ENCODE measurements around the gene COL19A1.
"Not testable (repeated sequence)": the region's sequence is repeated elsewhere in the genome, so short reads cannot be mapped to it uniquely, and the experiment has no call there.

The COL19A1 gene
- total RNA-seq, result 0 to 0.07 reads per million in 2 donors

- peak; percentile 2 for DNase-seq
Observed at GRCh38 chr6:69866351-69866769, at the start of gene COL19A1. COL19A1 (plus strand) TSS chr6:69866556; CDS start chr6:69879568, 13,012 bp downstream.

- DNase-seq, result no peak
Observed at GRCh38 chr6:69816569-69816968, 49.8 kb upstream of the COL19A1 start.

GRCh38 chr6:69817358-69817757 lies 49.0 kb upstream of the COL19A1 start:
- no peak for DNase-seq

GRCh38 chr6:69818223-69818930 lies 48.0 kb upstream of the COL19A1 start:
- no peak for DNase-seq

- no peak for DNase-seq
Observed at GRCh38 chr6:69819138-69819537, 47.2 kb upstream of the COL19A1 start.

GRCh38 chr6:69820018-69820417 lies 46.3 kb upstream of the COL19A1 start:
- no peak for DNase-seq

GRCh38 chr6:69820438-69820837 lies 45.9 kb upstream of the COL19A1 start:
- DNase-seq, result no peak

- not testable (repeated sequence) for DNase-seq
Observed at GRCh38 chr6:69824355-69824754, 42.0 kb upstream of the COL19A1 start.

GRCh38 chr6:69825904-69826303 lies 40.5 kb upstream of the COL19A1 start:
- DNase-seq, result no peak

GRCh38 chr6:69827276-69827893 lies 39.0 kb upstream of the COL19A1 start:
- no peak for DNase-seq

- DNase-seq, result no peak
Observed at GRCh38 chr6:69832558-69832957, 33.8 kb upstream of the COL19A1 start.

GRCh38 chr6:69835414-69836179 lies 30.8 kb upstream of the COL19A1 start:
- no peak for DNase-seq

- no peak for DNase-seq
Observed at GRCh38 chr6:69841862-69842261, 24.5 kb upstream of the COL19A1 start.

GRCh38 chr6:69843189-69843588 lies 23.2 kb upstream of the COL19A1 start:
- DNase-seq, result no peak

- DNase-seq, result no peak
Observed at GRCh38 chr6:69846312-69846711, 20.0 kb upstream of the COL19A1 start.

- no peak for DNase-seq
Observed at GRCh38 chr6:69846770-69847491, 19.4 kb upstream of the COL19A1 start.

GRCh38 chr6:69847492-69847788 lies 18.9 kb upstream of the COL19A1 start:
- no peak for DNase-seq

- no peak for DNase-seq
Observed at GRCh38 chr6:69848552-69848951, 17.8 kb upstream of the COL19A1 start.

GRCh38 chr6:69852706-69853105 lies 13.7 kb upstream of the COL19A1 start:
- DNase-seq, result no peak

GRCh38 chr6:69861986-69862385 lies 4.4 kb upstream of the COL19A1 start:
- DNase-seq, result no peak

- DNase-seq, result no peak
Observed at GRCh38 chr6:69863766-69864165, 2.6 kb upstream of the COL19A1 start.

- DNase-seq, result no peak
Observed at GRCh38 chr6:69865126-69865525, 1.2 kb upstream of the COL19A1 start.
